Neuron (in vitro differentiated cells): ENCODE measurements around the gene VPS8.
"Not testable (repeated sequence)": the region's sequence is repeated elsewhere in the genome, so short reads cannot be mapped to it uniquely, and the experiment has no call there.

Experiments
- H2AFZ ChIP-seq: one replicate; pipeline ENCODE4 v1.6.1; 2013; ENCODE audit warnings: low read depth, mild to moderate bottlenecking, inconsistent platforms, low read length, moderate library complexity
- H3K27me3 ChIP-seq: one replicate; pipeline ENCODE4 v1.6.1; 2013; ENCODE audit warnings: low read length; ENCODE audit not compliant: insufficient read depth
- H3K36me3 ChIP-seq: one replicate; pipeline ENCODE4 v1.6.1; 2013; ENCODE audit warnings: low read length; ENCODE audit not compliant: insufficient read depth
- H3K4me1 ChIP-seq: one replicate; pipeline ENCODE4 v1.6.1; 2013; ENCODE audit warnings: low read length; ENCODE audit not compliant: insufficient read depth
- H3K4me3 ChIP-seq: 2 replicates; pipeline ENCODE4 v1.5.1; 2013; ENCODE audit warnings: mild to moderate bottlenecking, low read length, moderate library complexity
- H3K9me3 ChIP-seq: one replicate; pipeline ENCODE4 v1.6.1; 2013; ENCODE audit warnings: low read length

VPS8 gene

DNA sequence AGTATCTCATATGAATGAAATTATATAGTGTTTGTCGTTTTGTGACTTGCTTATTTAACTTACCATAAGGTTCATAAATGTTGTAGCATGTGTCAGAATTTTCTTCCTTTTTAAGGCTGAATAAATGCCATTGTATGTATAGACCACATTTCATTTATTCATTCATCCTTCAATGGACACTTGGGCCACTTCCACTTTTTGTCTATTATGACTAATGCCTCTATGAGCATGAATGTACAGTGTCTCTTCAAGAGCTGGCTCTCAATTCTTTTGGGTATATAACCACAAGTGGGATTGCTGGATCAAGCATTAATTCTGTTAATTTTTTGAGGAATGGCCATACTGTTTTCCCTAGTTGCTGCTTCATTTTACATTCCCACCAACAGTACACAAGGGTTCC is 156.1 kb downstream of the VPS8 start:
- Histone ChIP-seq H3K9me3 (no peaks in the 10 kb centered on the region), H3K36me3 (peaks cover 14% of the 10 kb centered on the region), H2AFZ (no peak overlapping the region), H3K27me3 (no peaks in the 10 kb centered on the region), H3K4me3 (no peak overlapping the region), H3K4me1 (no peaks in the 10 kb centered on the region)

DNA sequence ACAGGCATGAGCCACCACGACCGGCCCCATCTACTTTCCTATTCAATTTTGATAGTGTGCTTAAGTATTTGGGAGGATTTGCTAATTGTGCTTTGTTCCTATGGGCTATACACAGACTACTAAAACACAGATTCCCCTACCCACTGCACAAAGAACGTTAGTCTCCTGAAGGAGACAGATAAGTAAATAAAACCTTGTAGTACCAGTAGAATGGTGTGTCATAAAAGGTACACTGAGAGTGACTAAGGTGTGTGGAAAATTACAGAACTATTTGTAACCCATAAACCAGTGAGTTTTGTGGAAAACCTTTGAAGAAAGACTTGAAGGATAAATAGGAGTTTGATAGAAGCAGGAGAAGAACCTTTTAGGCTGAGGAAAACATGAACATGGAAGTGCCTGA is 158.2 kb downstream of the VPS8 start:
- Histone ChIP-seq H3K27me3 (no peaks in the 10 kb centered on the region), H3K36me3 (peaks cover 12% of the 10 kb centered on the region), H3K4me3 (no peak overlapping the region), H3K4me1 (no peaks in the 10 kb centered on the region), H3K9me3 (no peaks in the 10 kb centered on the region), H2AFZ (no peak overlapping the region)

DNA sequence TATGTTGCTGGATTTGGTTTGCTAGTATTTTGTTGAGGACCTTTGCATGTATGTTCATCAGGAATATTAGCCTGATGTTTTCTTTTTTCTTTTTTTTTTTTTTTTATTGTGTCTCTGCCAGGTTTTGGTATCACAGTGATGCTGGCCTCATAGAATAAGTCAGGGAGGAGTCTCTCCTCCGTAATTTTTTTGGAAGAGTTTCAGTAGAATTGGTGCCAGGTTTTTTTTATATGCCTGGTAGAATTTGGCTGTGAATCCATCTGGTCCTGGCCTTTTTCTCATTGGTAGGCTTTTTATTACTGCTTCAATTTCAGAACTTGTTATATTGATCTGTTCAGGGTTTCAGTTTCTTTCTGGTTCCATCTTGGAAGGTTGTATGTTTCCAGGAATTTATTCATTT is 165.8 kb downstream of the VPS8 start:
- Histone ChIP-seq H3K36me3 (no peaks in the 10 kb centered on the region), H2AFZ (no peak overlapping the region), H3K4me3 (no peak overlapping the region), H3K4me1 (no peaks in the 10 kb centered on the region), H3K9me3 (peaks cover 5% of the 10 kb centered on the region), H3K27me3 (no peaks in the 10 kb centered on the region)

DNA sequence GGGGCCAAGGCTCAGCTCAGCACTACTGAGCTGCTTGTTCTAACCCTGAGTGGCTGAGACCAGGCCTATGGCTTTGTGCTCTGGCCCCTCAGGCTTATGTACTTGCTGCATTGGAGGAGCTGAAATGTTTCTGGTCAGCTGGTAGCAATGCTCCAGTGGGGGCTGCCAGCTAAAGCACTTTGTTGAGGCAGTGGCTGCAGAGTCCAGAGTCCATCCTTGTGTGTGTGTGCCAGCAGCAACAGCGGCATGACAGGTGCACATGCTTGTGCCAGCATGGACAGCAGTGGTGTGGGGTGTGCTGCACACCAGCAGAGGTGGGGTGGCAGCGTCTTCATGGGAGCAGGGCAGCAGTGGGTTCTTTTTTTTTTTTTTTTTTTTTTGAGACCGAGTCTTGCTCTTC is 169.1 kb downstream of the VPS8 start:
- Histone ChIP-seq H3K27me3 (no peaks in the 10 kb centered on the region), H2AFZ (no peak overlapping the region), H3K4me3 (no peak overlapping the region), H3K9me3 (peaks cover 5% of the 10 kb centered on the region), H3K4me1 (no peaks in the 10 kb centered on the region), H3K36me3 (peaks cover 2% of the 10 kb centered on the region)

DNA sequence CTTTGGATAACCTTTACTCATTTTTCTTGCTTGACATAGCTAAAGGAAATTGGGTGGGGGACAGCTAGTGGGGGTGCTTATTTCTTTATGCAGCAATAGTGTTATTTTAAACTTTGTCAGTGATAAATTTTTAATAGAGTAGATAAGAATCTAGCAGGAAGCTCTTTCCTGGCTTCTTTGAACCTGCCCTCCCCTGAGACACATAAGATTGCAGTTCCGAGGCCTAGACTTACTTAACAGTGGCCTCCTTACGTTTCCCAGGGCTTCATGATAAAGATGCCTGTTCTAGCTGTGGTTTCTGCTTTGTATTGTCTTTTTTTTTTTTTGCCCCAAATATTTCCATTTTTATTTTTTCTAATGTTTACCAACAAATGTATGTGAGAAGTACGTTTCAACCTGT is 170.1 kb downstream of the VPS8 start:
- H3K27me3 ChIP-seq: no peaks in the 10 kb centered on the region
- no peak overlapping the region for H3K4me3 ChIP-seq
- H3K4me1 ChIP-seq: no peaks in the 10 kb centered on the region
- peaks cover 5% of the 10 kb centered on the region for H3K9me3 ChIP-seq
- H3K36me3 ChIP-seq: peaks cover 2% of the 10 kb centered on the region
- H2AFZ ChIP-seq: no peak overlapping the region

DNA sequence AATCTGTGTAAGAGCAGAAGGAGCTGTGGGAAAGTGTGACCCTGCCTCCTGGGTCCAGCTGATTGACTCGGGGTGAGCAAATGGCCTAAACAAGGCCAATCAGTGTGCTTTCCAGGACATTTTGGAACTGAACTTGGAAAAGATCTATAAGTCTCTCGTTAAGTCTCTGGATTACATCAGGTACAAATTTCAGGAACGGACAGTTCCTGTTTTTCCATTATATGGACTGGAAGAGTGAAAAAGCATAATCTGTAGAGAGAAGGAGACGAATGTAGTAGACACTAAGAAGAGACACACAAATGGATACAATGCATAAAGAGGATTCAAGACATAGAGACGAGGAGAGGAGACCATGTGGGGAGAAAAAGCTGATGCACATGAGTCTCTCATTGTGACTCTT is 173.6 kb downstream of the VPS8 start:
- Histone ChIP-seq H2AFZ (no peak overlapping the region), H3K27me3 (no peaks in the 10 kb centered on the region), H3K4me3 (no peak overlapping the region), H3K4me1 (no peaks in the 10 kb centered on the region), H3K36me3 (peaks cover 2% of the 10 kb centered on the region), H3K9me3 (no peaks in the 10 kb centered on the region)

DNA sequence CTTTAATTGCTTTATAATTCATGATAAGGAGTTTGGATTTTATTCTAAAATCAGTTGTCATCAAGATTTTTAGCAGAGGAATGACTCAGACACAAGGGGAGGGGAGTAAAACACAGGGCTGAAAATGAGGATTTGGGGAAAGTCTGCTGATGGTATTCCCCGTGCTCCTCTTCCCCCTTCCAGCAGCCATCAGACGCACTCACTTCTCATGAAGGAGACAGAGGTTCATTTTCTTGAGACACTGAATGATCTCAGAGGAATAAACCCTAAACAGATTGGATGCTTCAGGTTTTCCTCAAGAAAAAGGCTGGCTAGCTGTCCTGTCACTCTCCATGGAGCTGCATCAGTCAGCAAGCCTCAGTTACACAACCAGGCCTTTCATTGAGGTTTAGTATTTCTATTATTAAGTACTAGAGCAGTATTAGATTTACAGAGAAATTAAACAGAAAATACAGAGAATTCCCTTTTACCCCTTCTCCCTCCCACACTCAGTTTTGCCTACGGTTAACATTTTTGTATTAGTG is 174.5 kb downstream of the VPS8 start:
- H3K36me3 ChIP-seq: peaks cover 2% of the 10 kb centered on the region
- no peaks in the 10 kb centered on the region for H3K4me1 ChIP-seq
- H3K4me3 ChIP-seq: no peak overlapping the region
- H2AFZ ChIP-seq: no peak overlapping the region
- H3K27me3 ChIP-seq: no peaks in the 10 kb centered on the region
- H3K9me3 ChIP-seq: no peaks in the 10 kb centered on the region

DNA sequence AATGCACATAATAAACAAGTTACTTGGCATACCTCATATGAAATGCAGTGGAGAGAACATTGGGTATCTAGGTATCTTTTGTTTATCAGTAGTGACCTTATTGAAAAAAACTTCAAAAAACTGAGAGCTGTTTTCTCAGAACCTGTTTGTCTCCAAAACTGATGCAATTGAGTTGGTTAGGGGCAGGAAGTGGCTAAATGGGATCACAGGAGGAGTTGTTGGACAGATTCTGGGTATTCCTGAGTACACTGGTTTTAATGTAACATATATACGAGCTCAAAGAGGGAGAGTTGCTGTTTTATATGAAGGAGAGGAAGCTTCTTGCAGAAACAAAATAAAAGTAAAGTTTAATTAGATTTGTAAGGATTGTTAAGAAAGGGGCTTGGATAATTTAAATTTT is 181.4 kb downstream of the VPS8 start:
- H3K27me3 ChIP-seq: no peaks in the 10 kb centered on the region
- no peaks in the 10 kb centered on the region for H3K4me1 ChIP-seq
- H3K9me3 ChIP-seq: no peaks in the 10 kb centered on the region
- no peak overlapping the region for H2AFZ ChIP-seq
- peaks cover 19% of the 10 kb centered on the region for H3K36me3 ChIP-seq
- no peak overlapping the region for H3K4me3 ChIP-seq

DNA sequence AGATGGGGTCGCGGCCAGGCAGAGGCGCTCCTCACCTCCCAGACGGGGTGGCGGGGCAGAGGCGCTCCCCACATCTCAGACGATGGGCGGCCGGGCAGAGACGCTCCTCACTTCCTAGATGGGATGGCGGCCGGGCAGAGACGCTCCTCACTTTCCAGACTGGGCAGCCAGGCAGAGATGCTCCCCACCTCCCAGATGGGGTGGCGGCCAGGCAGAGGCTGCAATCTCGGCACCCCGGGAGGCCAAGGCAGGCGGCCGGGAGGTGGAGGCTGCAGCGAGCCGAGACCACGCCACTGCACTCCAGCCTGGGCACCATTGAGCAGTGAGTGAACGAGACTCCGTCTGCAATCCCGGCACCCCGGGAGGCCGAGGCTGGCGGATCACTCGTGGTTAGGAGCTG is 191.9 kb downstream of the VPS8 start:
- H3K9me3 ChIP-seq, H3K27me3 ChIP-seq, H3K4me1 ChIP-seq: not testable (repeated sequence)

DNA sequence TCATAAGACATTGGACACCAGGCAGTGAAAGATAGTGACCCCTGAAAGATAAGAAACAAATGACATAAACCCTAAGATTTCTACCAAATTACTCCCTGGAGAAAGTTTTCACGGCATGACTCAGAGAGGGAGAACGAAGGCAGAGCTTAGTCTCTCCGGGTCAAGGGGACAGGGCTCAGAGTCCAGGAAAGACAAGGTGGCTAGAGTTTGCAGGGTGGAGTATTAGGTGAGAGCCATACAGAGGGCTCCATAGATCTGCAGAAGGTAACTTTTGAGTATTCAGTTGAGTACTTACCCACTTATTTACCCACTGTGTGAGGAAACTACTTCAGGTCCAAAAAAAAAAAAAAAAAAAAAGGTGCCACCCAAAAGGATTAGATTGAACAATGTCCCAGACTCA is 197.7 kb downstream of the VPS8 start:
- H3K4me3 ChIP-seq: no peak overlapping the region
- H3K4me1 ChIP-seq: no peaks in the 10 kb centered on the region
- no peak overlapping the region for H2AFZ ChIP-seq
- H3K36me3 ChIP-seq: no peaks in the 10 kb centered on the region
- no peaks in the 10 kb centered on the region for H3K27me3 ChIP-seq
- peaks cover 3% of the 10 kb centered on the region for H3K9me3 ChIP-seq

More for the DNA sequence above, 191.9 kb downstream of the VPS8 start:
- H2AFZ ChIP-seq, H3K4me3 ChIP-seq: not testable (repeated sequence)
- H3K36me3 ChIP-seq: peaks cover 28% of the 10 kb centered on the region

DNA sequence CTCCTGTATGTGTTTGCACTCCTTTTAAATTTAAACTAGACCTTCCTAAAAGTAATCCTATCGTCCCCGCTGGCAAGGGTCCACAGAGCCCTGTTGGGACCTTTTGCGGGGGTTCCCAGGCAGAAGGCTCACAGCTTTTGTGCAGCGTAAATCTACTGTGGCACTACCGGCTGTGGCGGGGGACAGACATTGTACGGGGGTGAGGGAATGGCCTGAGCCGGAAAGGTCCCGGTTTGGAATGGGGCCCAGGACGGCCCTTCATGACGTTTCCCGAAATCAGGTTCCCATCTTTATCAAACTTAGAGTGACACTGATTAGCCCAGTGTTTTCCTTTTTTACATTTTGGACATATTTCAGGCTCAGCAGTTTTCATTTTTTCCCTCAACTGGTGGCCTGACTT is 205.6 kb downstream of the VPS8 start:
- not testable (repeated sequence) for H3K36me3 ChIP-seq, H3K4me1 ChIP-seq, H3K27me3 ChIP-seq, H3K4me3 ChIP-seq, H2AFZ ChIP-seq, H3K9me3 ChIP-seq

DNA sequence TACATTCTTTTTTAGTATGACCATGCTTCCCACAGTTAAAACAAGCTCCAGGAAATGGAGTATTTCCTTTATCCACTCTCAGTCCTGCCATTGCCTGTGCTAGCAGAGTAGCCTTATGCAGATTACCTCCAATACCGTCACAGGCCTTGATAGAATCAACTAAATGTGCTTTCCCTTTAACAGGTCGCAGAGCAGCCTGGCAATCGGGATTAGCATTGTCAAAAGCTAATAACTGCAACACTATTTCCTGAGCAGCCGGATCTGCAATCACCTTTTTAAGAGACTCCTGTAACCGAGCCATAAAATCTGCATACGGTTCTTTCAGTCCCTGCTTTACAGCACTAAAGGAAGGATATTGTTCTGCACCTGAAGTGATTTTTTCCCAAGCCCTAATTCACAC is 206.0 kb downstream of the VPS8 start:
- not testable (repeated sequence) for H3K9me3 ChIP-seq

DNA sequence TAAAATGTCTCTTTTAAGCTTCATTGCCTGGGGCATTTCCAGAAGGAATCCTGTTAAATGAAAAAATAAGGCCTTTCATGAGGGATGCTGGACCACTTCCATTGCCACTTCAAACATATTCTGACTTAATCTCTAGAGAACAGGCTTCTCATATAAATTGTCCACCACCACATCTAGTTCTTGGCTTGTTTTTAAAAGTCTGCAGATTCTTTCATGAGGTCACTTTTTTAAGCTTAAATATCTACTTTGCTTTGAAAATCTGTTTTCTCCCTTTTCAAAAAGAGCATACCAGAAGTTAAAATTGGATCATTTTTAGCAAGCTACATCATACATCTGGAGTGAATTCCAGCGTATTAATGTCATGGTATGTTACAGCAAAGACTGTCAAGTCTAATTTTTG is 209.3 kb downstream of the VPS8 start:
- Histone ChIP-seq H2AFZ (no peak overlapping the region), H3K9me3 (peaks cover 5% of the 10 kb centered on the region), H3K27me3 (no peaks in the 10 kb centered on the region), H3K4me3 (no peak overlapping the region), H3K4me1 (no peaks in the 10 kb centered on the region), H3K36me3 (peaks cover 4% of the 10 kb centered on the region)

More for the DNA sequence above, 206.0 kb downstream of the VPS8 start:
- not testable (repeated sequence) for H2AFZ ChIP-seq, H3K27me3 ChIP-seq, H3K4me1 ChIP-seq, H3K4me3 ChIP-seq, H3K36me3 ChIP-seq

DNA sequence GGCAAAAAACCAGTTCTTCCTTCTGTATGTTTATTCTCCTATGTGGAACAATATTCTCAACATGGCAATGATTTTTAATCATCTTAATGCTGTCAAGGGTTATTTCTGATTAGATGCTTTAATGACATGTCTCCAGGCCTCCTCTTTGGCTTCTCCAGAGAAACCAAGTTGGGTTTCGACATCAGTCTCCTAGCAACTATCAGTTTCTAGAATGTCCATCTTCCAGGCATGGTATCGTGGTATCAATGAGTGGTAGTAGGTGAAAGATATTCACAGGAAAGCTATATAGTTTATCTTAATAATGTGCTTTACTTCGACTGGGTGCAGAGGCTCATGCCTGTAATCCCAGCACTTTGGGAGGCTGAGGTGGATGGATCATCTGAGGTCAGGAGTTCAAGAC is 212.4 kb downstream of the VPS8 start:
- H3K9me3 ChIP-seq: peaks cover 2% of the 10 kb centered on the region
- H3K36me3 ChIP-seq: peaks cover 4% of the 10 kb centered on the region
- no peak overlapping the region for H3K4me3 ChIP-seq
- no peaks in the 10 kb centered on the region for H3K27me3 ChIP-seq
- H3K4me1 ChIP-seq: no peaks in the 10 kb centered on the region
- no peak overlapping the region for H2AFZ ChIP-seq
